Peyer's patch (tissue), 4 donors: ENCODE results near the gene MMADHC.

ENCODE experiments used
- CTCF ChIP-seq, 6 experiments: fragments of 450-650 bp in 4 of 6; fragments of 200-600 bp in 2 of 6; sonication (generic) in 1 of 6; IDR thresholded peaks; one replicate each; pipeline ENCODE4 v1.5.1; 2017 to 2019; ENCODE audit warnings: antibody characterized with exemption in 6 of 6, mild to moderate bottlenecking in 3 of 6, moderate library complexity in 1 of 6
- POLR2A ChIP-seq, 2 donors: fragments of 450-650 bp; IDR thresholded peaks; one replicate each; pipeline ENCODE4 v1.5.1; 2017; ENCODE audit warnings: antibody characterized with exemption in 2 of 2, mild to moderate bottlenecking in 2 of 2, moderate library complexity in 2 of 2

- TF ChIP-seq CTCF (IDR thresholded peaks at IDR 0.05): no peak
- TF ChIP-seq POLR2A (IDR thresholded peaks at IDR 0.05): no peak
Measured at GRCh38 chr2:149625671-149626070, 38.1 kb upstream of the MMADHC start.
